GM12892 (cell line): Measurements from ENCODE around the gene COL23A1.

Source experiments
- POLR2A ChIP-seq: IDR thresholded peaks from 2 replicates; pipeline ENCODE4 v1.6.1; 2011; ENCODE audit warnings: low read depth, low read length, control low read depth
- POLR2AphosphoS5 ChIP-seq: IDR thresholded peaks from 2 replicates; pipeline ENCODE4 v1.6.1; 2011; ENCODE audit warnings: low read depth, low read length, control low read depth
- TAF1 ChIP-seq: IDR thresholded peaks from 2 replicates; pipeline ENCODE4 v1.6.1; 2011; ENCODE audit warnings: low read depth, mild to moderate bottlenecking, control low read depth, low read length, borderline replicate concordance

- no peak for TF ChIP-seq POLR2AphosphoS5
- TF ChIP-seq POLR2A = no peak
- TF ChIP-seq TAF1 = no peak
These were observed 32.8 kb downstream of the COL23A1 start for GRCh38 chr5:178557416-178557815.
